ENCODE results near the gene TBP.
"Not testable (repeated sequence)": the region's sequence is repeated elsewhere in the genome, so short reads cannot be mapped to it uniquely, and the experiment has no call there.

The TBP gene

DNA sequence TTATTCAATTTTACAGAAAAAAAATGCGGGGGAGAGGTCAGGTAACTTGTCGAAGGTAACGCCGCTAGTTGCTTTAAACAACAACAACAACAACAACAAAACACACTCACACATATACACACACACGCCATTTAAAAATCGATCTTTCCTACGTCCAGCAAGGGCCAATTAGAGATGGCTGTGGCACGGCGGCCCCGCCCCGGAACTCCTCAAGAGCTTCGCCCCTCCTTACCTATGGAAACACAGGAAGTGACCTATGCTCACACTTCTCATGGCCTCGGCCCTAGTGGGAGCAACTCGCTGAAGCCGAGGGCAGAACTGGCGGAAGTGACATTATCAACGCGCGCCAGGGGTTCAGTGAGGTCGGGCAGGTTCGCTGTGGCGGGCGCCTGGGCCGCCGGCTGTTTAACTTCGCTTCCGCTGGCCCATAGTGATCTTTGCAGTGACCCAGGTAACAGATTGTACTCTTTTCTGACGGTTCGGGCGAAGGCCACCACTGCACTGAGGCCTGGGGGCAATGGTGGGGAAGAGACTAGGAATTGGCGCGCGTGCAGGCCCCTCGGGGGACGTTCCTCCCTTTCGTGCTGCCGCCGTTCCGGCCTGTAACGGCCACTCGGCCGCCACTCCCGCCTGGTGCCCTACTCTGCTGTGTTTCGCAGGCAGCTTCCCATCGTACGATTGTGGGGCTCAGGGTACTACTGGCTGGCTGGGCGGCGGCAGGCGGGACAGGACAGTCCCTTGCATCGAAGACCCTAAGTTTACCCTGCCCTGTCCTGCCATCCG lies at the start of gene TBP:
TBP (plus strand) TSS at position 357 of the 783 bp plus-strand sequence. CDS start 2,661 bp downstream, outside the sequence.
- peak; percentile 95 for DNase-seq

DNA sequence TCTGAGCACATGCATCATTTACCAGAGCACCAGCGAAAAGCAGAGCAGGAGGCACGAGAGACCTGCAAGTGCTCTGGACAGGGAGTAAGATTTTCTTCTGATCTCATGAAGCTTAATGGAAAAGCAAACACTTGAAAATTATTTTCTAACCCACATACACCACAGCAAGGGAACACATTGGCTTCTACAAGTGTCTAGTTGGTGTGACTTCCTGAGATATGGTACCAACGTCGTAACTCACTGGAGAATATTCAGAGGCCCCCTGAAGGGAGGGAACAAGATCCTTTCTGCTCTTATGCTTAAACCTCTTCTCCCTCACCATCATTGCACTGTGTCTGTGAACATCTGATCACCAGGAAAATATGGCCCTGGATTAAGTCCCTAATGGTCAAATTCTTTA lies 49.7 kb upstream of the TBP start:
- no peak for DNase-seq

GRCh38 chr6:170505306-170505705 lies 48.9 kb upstream of the TBP start:
- no peak for DNase-seq

DNA sequence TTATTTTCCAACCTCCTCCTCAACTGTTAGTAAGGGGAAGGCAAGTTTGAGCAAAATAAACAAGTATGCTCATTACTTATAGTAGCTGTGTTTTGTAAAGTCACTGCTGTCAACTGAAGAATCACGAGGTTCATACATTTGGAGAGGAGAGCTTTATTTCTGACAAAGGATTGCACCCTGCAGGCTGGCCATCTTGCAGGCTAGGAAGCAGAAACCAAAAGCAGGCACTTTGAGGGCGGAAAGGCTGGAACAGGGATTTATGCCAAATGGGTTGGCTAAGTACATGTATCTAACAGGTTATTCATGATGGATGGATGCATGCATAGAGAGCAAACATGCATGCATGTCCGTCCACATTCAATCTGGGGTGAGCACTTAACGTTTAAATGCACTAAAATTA lies 47.7 kb upstream of the TBP start:
- no peak for DNase-seq

- DNase-seq: not testable (repeated sequence)
Observed at GRCh38 chr6:170507728-170508127, 46.4 kb upstream of the TBP start.

DNA sequence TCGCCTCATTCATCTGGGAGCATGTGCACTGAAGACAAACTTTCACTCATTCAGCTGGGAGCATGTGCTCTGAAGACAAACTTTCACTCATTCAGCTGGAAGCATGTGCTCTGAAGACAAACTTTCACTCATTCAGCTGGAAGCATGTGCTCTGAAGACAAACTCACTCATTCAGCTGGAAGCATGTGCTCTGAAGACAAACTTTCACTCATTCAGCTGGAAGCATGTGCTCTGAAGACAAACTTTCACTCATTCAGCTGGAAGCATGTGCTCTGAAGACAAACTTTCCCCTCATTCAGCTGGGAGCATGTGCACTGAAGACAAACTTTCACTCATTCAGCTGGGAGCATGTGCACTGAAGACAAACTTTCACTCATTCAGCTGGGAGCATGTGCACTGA lies 45.9 kb upstream of the TBP start:
- not testable (repeated sequence) for DNase-seq

DNA sequence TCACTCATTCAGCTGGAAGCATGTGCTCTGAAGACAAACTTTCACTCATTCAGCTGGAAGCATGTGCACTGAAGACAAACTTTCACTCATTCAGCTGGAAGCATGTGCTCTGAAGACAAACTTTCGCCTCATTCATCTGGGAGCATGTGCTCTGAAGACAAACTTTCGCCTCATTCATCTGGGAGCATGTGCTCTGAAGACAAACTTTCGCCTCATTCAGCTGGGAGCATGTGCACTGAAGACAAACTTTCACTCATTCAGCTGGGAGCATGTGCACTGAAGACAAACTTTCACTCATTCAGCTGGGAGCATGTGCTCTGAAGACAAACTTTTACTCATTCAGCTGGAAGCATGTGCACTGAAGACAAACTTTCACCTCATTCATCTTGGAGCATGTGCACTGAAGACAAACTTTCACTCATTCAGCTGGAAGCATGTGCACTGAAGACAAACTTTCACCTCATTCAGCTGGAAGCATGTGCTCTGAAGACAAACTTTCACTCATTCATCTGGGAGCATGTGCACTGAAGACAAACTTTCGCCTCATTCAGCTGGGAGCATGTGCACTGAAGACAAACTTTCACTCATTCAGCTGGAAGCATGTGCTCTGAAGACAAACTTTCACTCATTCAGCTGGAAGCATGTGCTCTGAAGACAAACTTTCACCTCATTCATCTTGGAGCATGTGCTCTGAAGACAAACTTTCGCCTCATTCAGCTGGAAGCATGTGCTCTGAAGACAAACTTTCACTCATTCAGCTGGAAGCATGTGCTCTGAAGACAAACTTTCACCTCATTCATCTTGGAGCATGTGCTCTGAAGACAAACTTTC lies 45.1 kb upstream of the TBP start:
- DNase-seq: not testable (repeated sequence)

- DNase-seq: no peak
Observed at GRCh38 chr6:170509723-170510018, 44.5 kb upstream of the TBP start.

GRCh38 chr6:170510631-170511030 lies 43.5 kb upstream of the TBP start:
- no peak for DNase-seq

GRCh38 chr6:170512249-170512648 lies 41.9 kb upstream of the TBP start:
- DNase-seq: no peak

- DNase-seq: no peak
Observed at GRCh38 chr6:170514908-170515307, 39.3 kb upstream of the TBP start.

GRCh38 chr6:170516783-170517616 lies 37.2 kb upstream of the TBP start:
- peak; percentile 28 for DNase-seq

GRCh38 chr6:170522565-170523183 lies 31.5 kb upstream of the TBP start:
- no peak for DNase-seq

DNA sequence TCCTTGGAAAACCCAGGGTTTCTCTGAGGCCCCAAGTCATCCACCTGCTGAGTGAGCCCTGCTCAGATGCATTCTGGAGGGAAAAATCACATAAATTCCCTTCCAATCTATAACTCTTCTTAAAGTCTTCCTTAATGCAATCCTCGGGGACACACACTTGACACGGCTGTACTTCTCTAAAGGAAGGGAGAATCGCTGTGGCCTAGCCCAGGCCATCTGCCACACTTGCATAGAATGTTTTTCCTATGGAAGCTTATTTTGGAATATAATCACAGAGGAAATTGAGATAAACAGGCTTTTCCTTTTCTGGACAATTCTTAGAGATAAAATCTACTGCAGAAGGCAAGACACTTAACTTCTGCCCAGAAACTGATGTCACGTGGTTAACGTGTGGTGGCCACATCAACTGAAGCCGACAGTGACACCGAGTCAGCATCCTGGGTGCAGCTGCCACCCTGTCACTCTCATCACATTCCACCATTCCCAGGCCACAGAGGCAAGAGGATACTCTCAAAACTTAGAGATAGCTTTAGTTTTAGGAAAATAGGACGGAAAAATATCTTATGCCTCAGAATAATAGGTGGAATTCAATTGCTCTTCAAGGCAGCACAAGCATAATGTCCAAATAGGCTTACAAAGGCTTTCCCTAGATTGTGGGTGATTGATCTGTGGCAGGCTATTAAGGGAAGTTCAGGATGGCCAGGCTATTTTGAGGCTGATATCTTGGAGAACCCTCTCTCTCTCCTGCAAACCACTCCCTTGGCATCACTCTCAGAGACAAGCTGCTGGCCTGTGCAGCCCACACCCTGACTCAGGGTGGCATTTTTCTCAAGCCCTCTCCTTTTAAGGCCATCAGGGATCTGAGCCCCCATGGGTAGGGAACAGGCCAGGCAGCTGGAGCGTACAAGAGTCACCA lies 30.7 kb upstream of the TBP start:
- DNase-seq: peak; percentile 31

DNA sequence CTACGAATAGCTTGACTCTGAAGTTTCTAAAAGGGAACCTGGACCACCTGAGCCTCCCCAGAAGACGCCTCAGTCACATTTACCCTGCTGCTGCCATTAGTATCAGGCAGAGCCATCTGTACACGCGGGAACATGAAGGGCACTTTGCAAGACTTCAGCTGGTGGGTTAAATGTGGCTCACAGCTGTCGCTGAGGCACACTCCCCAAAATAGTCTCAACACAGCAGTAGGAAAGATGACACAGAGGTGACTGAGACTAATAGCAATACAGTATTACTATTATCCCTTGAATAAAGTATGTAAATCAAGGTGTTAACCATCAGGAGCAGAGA lies 30.0 kb upstream of the TBP start:
- no peak for DNase-seq

GRCh38 chr6:170525795-170526194 lies 28.4 kb upstream of the TBP start:
- DNase-seq: no peak

DNA sequence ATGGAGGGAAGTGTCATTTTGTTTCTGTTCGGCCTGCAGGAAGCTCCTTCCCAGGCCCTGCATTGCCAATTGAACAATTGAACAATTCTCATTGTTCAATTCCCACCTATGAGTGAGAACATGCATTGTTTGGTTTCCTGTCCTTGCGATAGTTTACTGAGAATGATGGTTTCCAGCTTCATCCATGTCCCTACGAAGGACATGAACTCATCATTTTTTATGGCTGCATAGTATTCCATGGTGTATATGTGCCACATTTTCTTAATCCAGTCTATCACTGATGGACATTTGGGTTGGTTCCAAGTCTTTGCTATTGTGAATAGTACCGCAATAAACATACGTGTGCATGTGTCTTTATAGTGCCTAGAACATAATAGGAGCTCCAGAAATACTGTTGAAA lies 26.2 kb upstream of the TBP start:
- DNase-seq: not testable (repeated sequence)

DNA sequence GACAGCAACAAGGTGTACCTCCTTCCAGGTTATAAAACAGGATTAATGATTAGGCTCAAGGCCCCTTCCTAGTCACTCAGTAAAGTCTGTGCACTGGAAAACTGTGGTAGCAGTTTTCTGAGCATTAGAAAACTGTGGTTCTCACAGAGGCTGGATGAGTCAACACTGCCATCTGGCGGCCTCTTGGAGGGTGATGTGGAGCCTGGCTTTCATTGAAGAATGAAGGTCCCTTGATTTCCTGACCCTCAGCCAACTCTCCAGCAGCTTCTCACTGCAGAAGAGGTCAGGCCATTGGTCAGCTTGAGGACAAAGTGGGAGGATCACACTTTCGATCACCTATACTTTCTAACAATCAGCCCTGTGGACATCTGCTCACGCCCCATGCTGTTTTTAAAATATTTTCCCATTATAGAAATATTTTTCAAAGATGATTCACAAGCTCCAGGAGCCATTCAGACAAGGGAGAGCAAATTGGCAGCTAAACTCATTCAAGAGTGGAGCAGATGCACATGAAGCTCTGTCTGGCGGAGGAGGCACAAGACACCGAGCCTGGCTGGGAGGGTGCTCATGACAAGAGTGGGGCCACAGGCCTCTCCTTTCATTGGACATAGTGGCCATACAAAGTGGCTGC lies 24.2 kb upstream of the TBP start:
- DNase-seq: peak; percentile 31

DNA sequence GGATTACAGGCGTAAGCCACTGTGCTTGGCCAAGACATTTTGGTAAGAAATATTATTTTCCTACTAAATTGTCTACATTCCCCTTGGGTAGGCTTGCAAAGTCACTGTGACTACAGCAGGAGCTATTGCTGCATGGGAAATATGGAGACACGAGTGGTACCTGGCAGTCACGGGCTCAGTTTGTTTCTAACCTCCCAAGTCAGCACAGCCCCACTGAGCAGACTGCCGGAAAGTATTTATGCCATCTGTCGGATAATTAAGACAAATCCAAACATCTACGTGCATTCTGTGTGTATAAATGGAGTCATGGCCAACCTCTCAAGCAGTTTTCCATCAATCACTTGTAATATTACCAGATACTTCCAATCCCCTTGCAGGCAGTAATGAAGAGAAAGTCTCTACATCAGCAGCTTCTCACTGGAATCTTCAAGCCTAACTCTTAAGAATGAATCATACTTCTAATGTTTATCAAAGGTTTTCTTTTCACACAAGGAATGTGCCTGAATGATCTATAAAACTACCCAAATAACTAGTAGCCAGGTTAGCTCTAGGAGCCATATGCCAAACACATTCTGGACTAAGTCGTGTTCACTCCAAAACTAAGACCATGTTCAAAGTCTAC lies 21.2 kb upstream of the TBP start:
- DNase-seq: no peak

- DNase-seq: no peak
Observed at GRCh38 chr6:170533792-170534191, 20.4 kb upstream of the TBP start.

- no peak for DNase-seq
Observed at GRCh38 chr6:170535004-170535403, 19.2 kb upstream of the TBP start.

Data from NK-92 treated with Interleukin-12 subunit alpha and Interleukin-12 subunit beta, amount 100 ng/mL, for 24 hours (cell line).